ENCODE results near the gene HSPA12A.

Gene HSPA12A

GRCh38 chr10:116670706-116671105, 71.7 kb downstream of the HSPA12A start:
- TF ChIP-seq CTCF (IDR thresholded peaks at IDR 0.05; ENCODE audit: low read depth, low read length, missing control alignments) = no peak

GRCh38 chr10:116669832-116670644, 72.3 kb downstream of the HSPA12A start:
- no peak for TF ChIP-seq CTCF (IDR thresholded peaks at IDR 0.05; ENCODE audit: low read depth, low read length, missing control alignments)
- no peak overlapping the region for H3K4me3 ChIP-seq (replicated peaks; ENCODE audit: low read depth, low read length)

More at GRCh38 chr10:116670706-116671105, 71.7 kb downstream of the HSPA12A start:
- no peak overlapping the region for H3K4me3 ChIP-seq (replicated peaks; ENCODE audit: low read depth, low read length)
- DNase-seq (ENCODE audit: extremely low read depth, low read depth) = no peak

GRCh38 chr10:116669080-116669479, 73.3 kb downstream of the HSPA12A start:
- TF ChIP-seq CTCF (IDR thresholded peaks at IDR 0.05; ENCODE audit: low read depth, low read length, missing control alignments) = no peak
- no peak overlapping the region for H3K4me3 ChIP-seq (replicated peaks; ENCODE audit: low read depth, low read length)
- no peak for DNase-seq (ENCODE audit: extremely low read depth, low read depth)

More at GRCh38 chr10:116669832-116670644, 72.3 kb downstream of the HSPA12A start:
- DNase-seq (ENCODE audit: extremely low read depth, low read depth) = no peak

- no peak for DNase-seq (ENCODE audit: extremely low read depth, low read depth)
- H3K4me3 ChIP-seq (replicated peaks; ENCODE audit: low read depth, low read length) = no peak overlapping the region
- no peak for TF ChIP-seq CTCF (IDR thresholded peaks at IDR 0.05; ENCODE audit: low read depth, low read length, missing control alignments)
Measured at GRCh38 chr10:116668446-116668845, 73.9 kb downstream of the HSPA12A start.

GRCh38 chr10:116668018-116668417, 74.3 kb downstream of the HSPA12A start:
- H3K4me3 ChIP-seq (replicated peaks; ENCODE audit: low read depth, low read length) = no peak overlapping the region
- TF ChIP-seq CTCF (IDR thresholded peaks at IDR 0.05; ENCODE audit: low read depth, low read length, missing control alignments) = no peak

GRCh38 chr10:116667484-116667883, 74.9 kb downstream of the HSPA12A start:
- no peak overlapping the region for H3K4me3 ChIP-seq (replicated peaks; ENCODE audit: low read depth, low read length)
- no peak for TF ChIP-seq CTCF (IDR thresholded peaks at IDR 0.05; ENCODE audit: low read depth, low read length, missing control alignments)
- no peak for DNase-seq (ENCODE audit: extremely low read depth, low read depth)

More at GRCh38 chr10:116668018-116668417, 74.3 kb downstream of the HSPA12A start:
- DNase-seq (ENCODE audit: extremely low read depth, low read depth) = no peak
